Measurements from ENCODE around the gene CAPN9. TPM values are rescaled to one million over a fixed set of nuclear protein-coding genes. Genes with fewer than 3 reads are reported as not detected.

Gene CAPN9
- total and polyA plus RNA-seq, 9 of the 15 experiments (the other 6 are each of a cell fraction or from before 2014, with no cell fraction given), result not detected

DNA sequence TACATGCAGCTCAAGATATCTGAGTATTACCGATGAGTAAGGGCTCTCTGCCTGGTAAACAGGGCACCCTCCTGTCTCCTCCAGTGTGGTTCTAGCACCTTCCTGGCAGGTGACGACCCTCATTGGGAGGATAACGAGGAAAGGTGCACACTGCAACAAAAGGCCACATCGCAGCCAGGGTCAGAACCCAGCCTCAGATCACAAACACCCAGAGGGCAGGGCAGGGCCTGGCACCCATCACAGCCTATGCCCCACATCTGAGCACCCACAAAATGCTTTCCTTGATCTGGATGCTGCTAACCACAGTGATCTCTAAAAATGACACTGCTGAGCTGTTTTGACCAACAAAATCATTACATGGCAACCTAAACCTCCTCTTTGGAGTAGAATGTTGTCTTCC is 97.4 kb downstream of the CAPN9 start:
- H3K9me3 ChIP-seq (replicated peaks; ENCODE audit: control insufficient read depth, insufficient read depth, low read depth, low read length), result no peaks in the 10 kb centered on the region
- no peaks in the 10 kb centered on the region for H3K9me1 ChIP-seq (ENCODE audit: control insufficient read depth, insufficient read depth, low read length)
- no peak overlapping the region for H3K27ac ChIP-seq (ENCODE audit: extremely low read depth, low read depth, low read length)
- intact Hi-C loops (cut with micrococcal nuclease), result no loop called here
- H4K20me1 ChIP-seq (replicated peaks; ENCODE audit: control insufficient read depth, insufficient read depth, low read length), result no peaks in the 10 kb centered on the region
- ATAC-seq (no peak), FAIRE-seq (no peak), DNase-seq (ENCODE audit: extremely low read depth in 1 of 4, low spot score in 3 of 4) (no peak)
- H3K4me2 ChIP-seq (ENCODE audit: insufficient read depth, low read length), result no peak overlapping the region
- TF ChIP-seq, protein P1, sequence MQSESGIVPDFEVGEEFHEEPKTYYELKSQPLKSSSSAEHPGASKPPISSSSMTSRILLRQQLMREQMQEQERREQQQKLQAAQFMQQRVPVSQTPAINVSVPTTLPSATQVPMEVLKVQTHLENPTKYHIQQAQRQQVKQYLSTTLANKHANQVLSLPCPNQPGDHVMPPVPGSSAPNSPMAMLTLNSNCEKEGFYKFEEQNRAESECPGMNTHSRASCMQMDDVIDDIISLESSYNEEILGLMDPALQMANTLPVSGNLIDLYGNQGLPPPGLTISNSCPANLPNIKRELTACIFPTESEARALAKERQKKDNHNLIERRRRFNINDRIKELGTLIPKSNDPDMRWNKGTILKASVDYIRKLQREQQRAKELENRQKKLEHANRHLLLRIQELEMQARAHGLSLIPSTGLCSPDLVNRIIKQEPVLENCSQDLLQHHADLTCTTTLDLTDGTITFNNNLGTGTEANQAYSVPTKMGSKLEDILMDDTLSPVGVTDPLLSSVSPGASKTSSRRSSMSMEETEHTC (IDR thresholded peaks at IDR 0.05), result no peak
- TF ChIP-seq SMARCA5 (IDR thresholded peaks at IDR 0.05) (no peak), GTF2E2 (tag; IDR thresholded peaks at IDR 0.05) (no peak), ILF3 (IDR thresholded peaks at IDR 0.05; ENCODE audit: borderline replicate concordance) (no peak), ERF (CRISPR knock-in tag; IDR thresholded peaks at IDR 0.05) (no peak), ZFP36 (IDR thresholded peaks at IDR 0.05; ENCODE audit: low read depth, low read length, partially characterized antibody) (peak; percentile 76)
- TF ChIP-seq, protein P2, sequence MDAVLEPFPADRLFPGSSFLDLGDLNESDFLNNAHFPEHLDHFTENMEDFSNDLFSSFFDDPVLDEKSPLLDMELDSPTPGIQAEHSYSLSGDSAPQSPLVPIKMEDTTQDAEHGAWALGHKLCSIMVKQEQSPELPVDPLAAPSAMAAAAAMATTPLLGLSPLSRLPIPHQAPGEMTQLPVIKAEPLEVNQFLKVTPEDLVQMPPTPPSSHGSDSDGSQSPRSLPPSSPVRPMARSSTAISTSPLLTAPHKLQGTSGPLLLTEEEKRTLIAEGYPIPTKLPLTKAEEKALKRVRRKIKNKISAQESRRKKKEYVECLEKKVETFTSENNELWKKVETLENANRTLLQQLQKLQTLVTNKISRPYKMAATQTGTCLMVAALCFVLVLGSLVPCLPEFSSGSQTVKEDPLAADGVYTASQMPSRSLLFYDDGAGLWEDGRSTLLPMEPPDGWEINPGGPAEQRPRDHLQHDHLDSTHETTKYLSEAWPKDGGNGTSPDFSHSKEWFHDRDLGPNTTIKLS (IDR thresholded peaks at IDR 0.05; ENCODE audit: borderline replicate concordance, low read depth), result no peak
- H2AFZ ChIP-seq (ENCODE audit: low read depth, low read length), result no peak overlapping the region
- ChIA-PET POLR2A (interaction anchor here (0.8 kb wide), 1 partner anchor 11 kb away, joined by 3 read pairs; no protein-coding TSS in a partner anchor), CTCF (ENCODE audit: low intra/inter-chr PET ratio) (no interaction called here)
- BruUV-seq (replicated peaks), result no TSS peak
- in situ Hi-C loops (cut with MboI), result no loop called here
- peaks cover 0 to 5% of the 10 kb centered on the region in 2 experiments; a peak in 1 of 5 replicates for H3K27me3 ChIP-seq (ENCODE audit: control insufficient read depth in 2 of 2, insufficient read depth in 2 of 2, low read length in 2 of 2)
- no peaks in the 10 kb centered on the region for H3K79me2 ChIP-seq (ENCODE audit: control insufficient read depth, insufficient read depth, low read length)
- H3K4me3 ChIP-seq, result no peak overlapping the region
- H3K36me3 ChIP-seq (ENCODE audit: control insufficient read depth, insufficient read depth, low read length), result peaks cover 7% of the 10 kb centered on the region; the same call in 1 of the 3 replicates
- 30% methylated on average over 4 of the region's 4 CpGs for WGBS (ENCODE audit: insufficient coverage, low coverage, missing lambda C conversion rate)
- H3K9ac ChIP-seq (ENCODE audit: insufficient read depth in 1 of 2, low read depth in 2 of 2, low read length in 2 of 2), result no peak overlapping the region
- H3K4me1 ChIP-seq (replicated peaks in 1 of 2; ENCODE audit: control insufficient read depth in 2 of 2, insufficient read depth in 2 of 2, low read length in 2 of 2), result no peaks in the 10 kb centered on the region
